Natural killer cell (primary cell): ENCODE measurements around the gene DCAF16. TPM values are rescaled to one million over a fixed set of nuclear protein-coding genes. Genes with fewer than 3 reads are reported as not detected.

Experiments
- ATAC-seq, 3 donors: fragments of 150-1000 bp in 2 of 3; fragments of 200-7000 bp in 1 of 3; cut with Tn5 transposase; 1 replicate in 1 of 3; 2 replicates in 2 of 3; pipeline ENCODE4 v1.10.0; 2021; ENCODE audit warnings: mild to moderate bottlenecking in 2 of 3, moderate library complexity in 2 of 3
- DNase-seq, 2 donors: peaks; one replicate each; pipeline versions ENCODE4 v3.0.0 to v3.0.0-alpha.2; 2013 to 2021; ENCODE audit warnings: mixed read lengths in 1 of 2
- H3K27ac ChIP-seq: one replicate; pipeline ENCODE4 v1.5.1; 2013; ENCODE audit warnings: mild to moderate bottlenecking, low read length
- H3K27me3 ChIP-seq: one replicate; pipeline ENCODE4 v1.6.1; 2013; ENCODE audit warnings: low read length; ENCODE audit not compliant: control insufficient read depth, insufficient read depth
- H3K36me3 ChIP-seq: one replicate; pipeline ENCODE4 v1.6.1; 2013; ENCODE audit warnings: low read length; ENCODE audit not compliant: control insufficient read depth, insufficient read depth
- H3K4me1 ChIP-seq: one replicate; pipeline ENCODE4 v1.6.1; 2013; ENCODE audit warnings: low read length; ENCODE audit not compliant: control insufficient read depth, insufficient read depth
- H3K4me3 ChIP-seq: one replicate; pipeline ENCODE4 v1.5.1; 2013; ENCODE audit warnings: low read length
- H3K9me3 ChIP-seq: one replicate; pipeline ENCODE4 v1.6.1; 2013; ENCODE audit warnings: low read length; ENCODE audit not compliant: control insufficient read depth, insufficient read depth
- H3K27ac Mint-ChIP-seq, 2 donors: one replicate each; pipeline ENCODE4 v1.8.0; 2022; ENCODE audit warnings: mild to moderate bottlenecking in 2 of 2, mixed read lengths in 2 of 2, moderate library complexity in 1 of 2
- H3K27me3 Mint-ChIP-seq, 2 donors: one replicate each; pipeline ENCODE4 v1.8.0; 2022; ENCODE audit warnings: low read depth in 2 of 2, mixed read lengths in 2 of 2
- H3K36me3 Mint-ChIP-seq: one replicate; pipeline ENCODE4 v1.8.0; 2022; ENCODE audit warnings: mixed read lengths
- H3K4me1 Mint-ChIP-seq, 2 donors: one replicate each; pipeline ENCODE4 v1.8.0; 2022; ENCODE audit warnings: mixed read lengths in 2 of 2
- H3K4me3 Mint-ChIP-seq: one replicate; pipeline ENCODE4 v1.8.0; 2022; ENCODE audit warnings: mild to moderate bottlenecking, moderate library complexity, mixed read lengths
- H3K9me3 Mint-ChIP-seq, 2 donors: one replicate each; pipeline ENCODE4 v1.8.0; 2022; ENCODE audit warnings: mixed read lengths in 2 of 2
- WGBS: methylation state at CpG from one replicate; pipeline ENCODE4 v1.1.7; 2013; ENCODE audit warnings: missing lambda C conversion rate; ENCODE audit not compliant: insufficient coverage; 5-methylcytosine and 5-hydroxymethylcytosine counted together
- intact Hi-C: fragments of 100-400 bp; cut with micrococcal nuclease; formaldehyde crosslinking; loops from one replicate; pipeline ENCODE4 v1.14.2; 2022
- total RNA-seq, 4 donors: library from RNA; stranded (reverse); fragments of 120-200 nt in 1 of 4; gene quantifications; one replicate each; pipeline versions ENCODE4 v1.2.3 to v1.2.4, GENCODE V29; 2013 to 2022
- TF ChIP-seq, protein P1 (sequence below): fragments of 200-600 bp; IDR thresholded peaks from one replicate; pipeline ENCODE4 v1.8.0; 2022; ENCODE audit warnings: antibody characterized with exemption

DCAF16 gene
- 10 to 100 TPM; 73.9 to 93.8 (median 90.3) TPM for total RNA-seq
- 57.3 TPM for total RNA-seq (2013)

DNA sequence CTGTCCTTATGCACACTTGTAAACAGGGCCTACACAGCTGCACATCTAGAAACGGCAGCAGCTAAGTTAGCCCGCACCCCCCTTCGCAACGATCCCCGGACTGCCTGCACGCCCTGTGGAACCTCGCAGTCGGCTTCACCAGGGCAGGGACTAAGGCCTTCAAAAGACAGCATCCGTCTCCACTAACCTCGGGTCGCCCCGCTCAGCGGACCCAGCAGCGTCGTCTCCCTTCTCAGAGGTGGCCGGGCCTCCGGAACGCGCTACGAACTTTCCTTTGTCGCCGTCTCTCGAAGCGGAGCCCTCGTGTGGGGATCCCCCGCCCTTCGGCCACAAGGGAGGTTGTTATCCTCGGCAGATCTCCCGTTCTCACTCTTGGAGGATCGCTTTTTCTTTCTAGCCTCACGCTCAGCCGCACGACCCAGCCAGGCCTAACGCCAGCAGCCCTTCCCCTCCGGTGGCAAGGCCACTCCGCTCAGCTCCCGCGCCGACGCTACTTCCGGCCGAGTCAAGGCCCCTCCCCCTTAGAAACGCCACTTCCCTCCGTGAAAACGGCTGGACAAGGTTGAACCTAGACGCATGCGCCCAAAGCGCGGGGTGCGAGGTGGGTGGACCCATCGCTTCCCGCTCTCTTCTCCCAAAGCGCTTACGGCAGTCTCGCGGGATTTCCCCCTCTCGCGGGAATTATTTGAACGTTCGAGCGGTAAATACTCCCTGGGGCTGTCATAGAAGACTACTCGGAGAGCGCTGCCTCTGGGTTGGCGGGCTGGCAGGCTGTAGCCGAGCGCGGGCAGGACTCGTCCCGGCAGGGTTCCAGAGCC, at the start of gene DCAF16, which contains the start of gene NCAPG:
Gene DCAF16 (minus strand): TSS at position 498 of the 818 bp plus-strand sequence. CDS start 6,616 bp downstream, outside the sequence.
Gene NCAPG (plus strand): TSS at position 720 of the 818 bp plus-strand sequence. CDS start 99 bp downstream, outside the sequence.
- ATAC-seq (peak; percentile 91 to 98 (median 94)), DNase-seq (peak; percentile 99)
- intact Hi-C loops = loop anchor here (1.0 to 5.0 kb wide), 4 partner anchors 43 to 233 kb away; partner anchors contain the start of genes LAP3 and MED28
- peak within 1 kb of the TSS; percentile 99 for H3K4me3 ChIP-seq
- peaks cover 17% of the 10 kb centered on the region for H3K4me1 ChIP-seq
- peak within 1 kb of the TSS; percentile 99 for H3K27ac ChIP-seq
- Mint-ChIP-seq H3K27ac (peak within 1 kb of the TSS; percentile 99 to 100), H3K27me3 (no peaks in the 10 kb centered on the region), H3K4me1 (peaks cover 58 to 61% of the 10 kb centered on the region in 2 donors), H3K4me3 (peak within 1 kb of the TSS; percentile 94), H3K36me3 (no peaks in the 10 kb centered on the region), H3K9me3 (no peaks in the 10 kb centered on the region)
- peaks cover 3% of the 10 kb centered on the region for H3K36me3 ChIP-seq
- TF ChIP-seq, protein P1, sequence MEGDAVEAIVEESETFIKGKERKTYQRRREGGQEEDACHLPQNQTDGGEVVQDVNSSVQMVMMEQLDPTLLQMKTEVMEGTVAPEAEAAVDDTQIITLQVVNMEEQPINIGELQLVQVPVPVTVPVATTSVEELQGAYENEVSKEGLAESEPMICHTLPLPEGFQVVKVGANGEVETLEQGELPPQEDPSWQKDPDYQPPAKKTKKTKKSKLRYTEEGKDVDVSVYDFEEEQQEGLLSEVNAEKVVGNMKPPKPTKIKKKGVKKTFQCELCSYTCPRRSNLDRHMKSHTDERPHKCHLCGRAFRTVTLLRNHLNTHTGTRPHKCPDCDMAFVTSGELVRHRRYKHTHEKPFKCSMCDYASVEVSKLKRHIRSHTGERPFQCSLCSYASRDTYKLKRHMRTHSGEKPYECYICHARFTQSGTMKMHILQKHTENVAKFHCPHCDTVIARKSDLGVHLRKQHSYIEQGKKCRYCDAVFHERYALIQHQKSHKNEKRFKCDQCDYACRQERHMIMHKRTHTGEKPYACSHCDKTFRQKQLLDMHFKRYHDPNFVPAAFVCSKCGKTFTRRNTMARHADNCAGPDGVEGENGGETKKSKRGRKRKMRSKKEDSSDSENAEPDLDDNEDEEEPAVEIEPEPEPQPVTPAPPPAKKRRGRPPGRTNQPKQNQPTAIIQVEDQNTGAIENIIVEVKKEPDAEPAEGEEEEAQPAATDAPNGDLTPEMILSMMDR = no peak
- WGBS = under 1% methylated on average over 69 of the region's 69 CpGs
- no peaks in the 10 kb centered on the region for H3K27me3 ChIP-seq
- no peaks in the 10 kb centered on the region for H3K9me3 ChIP-seq

DNA sequence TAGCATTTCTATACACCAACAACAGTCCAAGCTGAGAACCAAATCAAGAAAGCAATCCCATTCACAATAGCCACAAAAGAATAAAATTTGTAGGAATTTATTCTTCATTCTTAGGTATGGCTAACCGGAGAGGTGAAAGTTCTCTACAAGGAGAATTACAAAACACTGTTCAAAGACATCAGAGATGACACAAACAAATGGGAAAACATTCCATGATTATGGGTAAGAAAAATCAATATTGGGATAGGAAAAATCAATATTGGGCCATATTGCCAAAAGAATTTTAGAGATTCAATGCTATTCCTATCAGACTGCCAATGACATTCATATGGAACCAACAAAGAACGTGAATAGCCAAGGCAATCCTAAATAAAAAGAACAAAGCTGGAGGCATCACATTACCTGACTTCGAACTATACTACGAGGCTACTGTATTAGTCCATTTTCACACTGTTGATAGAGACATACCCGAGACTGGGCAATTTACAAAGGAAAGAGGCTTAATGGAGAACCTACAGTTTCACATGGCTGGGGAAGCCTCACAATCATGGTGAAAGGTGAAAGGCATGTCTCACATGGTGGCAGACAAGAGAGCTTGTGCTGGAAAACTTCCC, 49.3 kb upstream of the DCAF16 start:
- WGBS = 97% methylated on average over 4 of the region's 5 CpGs
- H3K4me1 Mint-ChIP-seq = no peaks in the 10 kb centered on the region
- Histone ChIP-seq H3K27me3 (no peaks in the 10 kb centered on the region), H3K27ac (no peak overlapping the region), H3K36me3 (no peaks in the 10 kb centered on the region), H3K4me1 (no peaks in the 10 kb centered on the region), H3K9me3 (peaks cover 6% of the 10 kb centered on the region), H3K4me3 (no peak overlapping the region)
- TF ChIP-seq, protein P1 = no peak
- no peak overlapping the region for H3K4me3 Mint-ChIP-seq
- no peak for DNase-seq
- intact Hi-C loops = no loop called here
- H3K9me3 Mint-ChIP-seq = peaks cover 6 to 9% of the 10 kb centered on the region in 2 donors
- no peak for ATAC-seq
- no peaks in the 10 kb centered on the region for H3K27me3 Mint-ChIP-seq
- peaks cover 23% of the 10 kb centered on the region for H3K36me3 Mint-ChIP-seq
- H3K27ac Mint-ChIP-seq = no peak overlapping the region

DNA sequence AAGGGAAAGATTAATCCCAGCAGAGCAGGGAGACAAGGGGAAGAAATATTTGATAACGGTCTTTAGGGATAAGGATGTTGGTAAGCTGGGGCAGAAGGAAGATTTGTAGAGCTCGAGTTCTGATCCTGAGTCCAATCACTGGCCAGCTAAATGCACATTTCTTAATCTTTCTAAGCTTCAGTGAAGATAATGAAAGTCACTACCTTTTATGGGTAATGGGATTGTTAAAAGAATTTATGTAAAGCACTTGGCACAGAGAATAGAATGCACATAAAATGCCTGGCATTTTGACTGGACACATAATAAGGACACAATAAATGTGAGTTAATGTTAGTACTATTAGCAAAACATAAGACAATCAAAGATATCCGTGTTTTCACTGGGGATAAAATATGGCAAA, 43.5 kb upstream of the DCAF16 start:
- H3K27me3 Mint-ChIP-seq = no peaks in the 10 kb centered on the region

More for the DNA sequence above, 43.5 kb upstream of the DCAF16 start:
- Mint-ChIP-seq H3K4me3 (no peak overlapping the region), H3K9me3 (peaks cover 0 to 4% of the 10 kb centered on the region in 2 donors), H3K4me1 (no peaks in the 10 kb centered on the region), H3K27ac (no peak overlapping the region), H3K36me3 (peaks cover 7% of the 10 kb centered on the region)
- 94% methylated on average over 2 of the region's 3 CpGs for WGBS
- intact Hi-C loops = no loop called here
- DNase-seq = no peak
- Histone ChIP-seq H3K4me1 (no peaks in the 10 kb centered on the region), H3K36me3 (no peaks in the 10 kb centered on the region), H3K4me3 (no peak overlapping the region), H3K27ac (no peak overlapping the region), H3K27me3 (no peaks in the 10 kb centered on the region), H3K9me3 (no peaks in the 10 kb centered on the region)
- no peak for ATAC-seq
- TF ChIP-seq, protein P1 = no peak
